Naive thymus-derived CD4-positive, alpha-beta T cell (primary cell): ENCODE measurements around the gene HOTAIR. TPM values are rescaled to one million over a fixed set of nuclear protein-coding genes. Genes with fewer than 3 reads are reported as not detected.
A peak's percentile ranks its signal among the peaks of the same experiment; 100 is the strongest.

Source experiments
- ATAC-seq: fragments of 150-1000 bp; cut with Tn5 transposase; 2 replicates; pipeline ENCODE4 v1.10.0; 2021; ENCODE audit warnings: mild to moderate bottlenecking, moderate library complexity
- CTCF ChIA-PET: fragments of 350-600 bp; sonication (Branson Sonifier 250); formaldehyde crosslinking; loops from one replicate; lab custom pipeline; 2021; ENCODE audit warnings: antibody characterized with exemption; lab: Charles Lee
- POLR2A ChIA-PET: fragments of 350-600 bp; sonication (Branson Sonifier 250); formaldehyde crosslinking; loops from one replicate; lab custom pipeline; 2021; ENCODE audit warnings: antibody characterized with exemption, inconsistent platforms; lab: Charles Lee
- DNase-seq, 9 donors: peaks; one replicate each; pipeline versions ENCODE4 v3.0.0 to v3.0.0-alpha.2; 2020 to 2022; ENCODE audit warnings: mixed read lengths in 1 of 9
- H3K27ac ChIP-seq: one replicate; pipeline ENCODE4 v1.7.0; 2013; ENCODE audit warnings: mild to moderate bottlenecking, low read depth, low read length, moderate library complexity
- H3K27me3 ChIP-seq, 2 donors: one replicate each; pipeline ENCODE4 v1.7.0; 2013; ENCODE audit warnings: low read length in 2 of 2, mild to moderate bottlenecking in 2 of 2, moderate library complexity in 2 of 2; ENCODE audit not compliant: control insufficient read depth in 2 of 2, insufficient read depth in 2 of 2
- H3K36me3 ChIP-seq, 3 experiments: 1 replicate in 2 of 3; 2 replicates in 1 of 3; pipeline ENCODE4 v1.7.0; 2013; ENCODE audit warnings: low read length in 3 of 3, mild to moderate bottlenecking in 3 of 3, moderate library complexity in 1 of 3; ENCODE audit not compliant: insufficient read depth in 3 of 3, control insufficient read depth in 2 of 3
- H3K4me1 ChIP-seq, 2 donors: one replicate each; pipeline ENCODE4 v1.7.0; 2013; ENCODE audit warnings: low read length in 2 of 2, mild to moderate bottlenecking in 2 of 2, moderate library complexity in 1 of 2; ENCODE audit not compliant: control insufficient read depth in 2 of 2, insufficient read depth in 2 of 2
- H3K4me3 ChIP-seq: 2 replicates; pipeline ENCODE4 v1.7.0; 2013; ENCODE audit warnings: mild to moderate bottlenecking, low read length
- H3K9me3 ChIP-seq, 3 experiments: 1 replicate in 2 of 3; 2 replicates in 1 of 3; pipeline ENCODE4 v1.7.0; 2013; ENCODE audit warnings: low read length in 3 of 3; ENCODE audit not compliant: control insufficient read depth in 2 of 3
- H3K27ac Mint-ChIP-seq, 9 donors: one replicate each; pipeline ENCODE4 v1.8.0; 2020 to 2022; ENCODE audit warnings: mixed read lengths in 9 of 9, mild to moderate bottlenecking in 8 of 9, moderate library complexity in 5 of 9, inconsistent platforms in 2 of 9
- H3K27me3 Mint-ChIP-seq, 5 donors: one replicate each; pipeline ENCODE4 v1.8.0; 2021 to 2022; ENCODE audit warnings: mixed read lengths in 5 of 5, mild to moderate bottlenecking in 1 of 5
- H3K36me3 Mint-ChIP-seq, 5 donors: one replicate each; pipeline ENCODE4 v1.8.0; 2020 to 2022; ENCODE audit warnings: mixed read lengths in 5 of 5, mild to moderate bottlenecking in 3 of 5, inconsistent platforms in 1 of 5
- H3K4me1 Mint-ChIP-seq, 7 donors: one replicate each; pipeline ENCODE4 v1.8.0; 2020 to 2022; ENCODE audit warnings: mixed read lengths in 7 of 7, mild to moderate bottlenecking in 3 of 7, inconsistent platforms in 1 of 7
- H3K4me3 Mint-ChIP-seq, 10 donors: one replicate each; pipeline ENCODE4 v1.8.0; 2020 to 2022; ENCODE audit warnings: mild to moderate bottlenecking in 10 of 10, mixed read lengths in 10 of 10, moderate library complexity in 6 of 10, inconsistent platforms in 2 of 10
- H3K9me3 Mint-ChIP-seq, 11 donors: one replicate each; pipeline ENCODE4 v1.8.0; 2020 to 2022; ENCODE audit warnings: mixed read lengths in 11 of 11, mild to moderate bottlenecking in 4 of 11, inconsistent platforms in 1 of 11, moderate library complexity in 1 of 11
- intact Hi-C, 2 donors: fragments of 100-400 bp; cut with micrococcal nuclease; formaldehyde crosslinking; loops; one replicate each; pipeline ENCODE4 v1.15.1; 2023
- polyA plus RNA-seq, 2 donors: library from polyadenylated mRNA; unstranded; fragments of 300-500 nt; fragmentation: Illumina TruSeq; gene quantifications; one replicate each; pipeline ENCODE4 v1.2.3, GENCODE V29; 2021
- total RNA-seq, 6 experiments: library from RNA in 5 of 6; stranded (reverse) in 5 of 6; gene quantifications; 1 replicate in 5 of 6; 2 replicates in 1 of 6; pipeline ENCODE4 v1.2.3 and lab custom pipeline; 2021 to 2026

Gene HOTAIR
- total and polyA plus RNA-seq, 7 experiments from 2014 or later, result not detected

GRCh38 chr12:53950789-53951576 is 23.8 kb downstream of the HOTAIR start:
- Histone ChIP-seq H3K36me3 (no peaks in the 10 kb centered on the region), H3K27ac (no peak overlapping the region), H3K27me3 (peaks cover 29 to 74% of the 10 kb centered on the region in 2 donors), H3K4me1 (peaks cover 0 to 15% of the 10 kb centered on the region in 2 donors), H3K4me3 (no peak overlapping the region), H3K9me3 (no peaks in the 10 kb centered on the region)
- ChIA-PET CTCF (no interaction called here), POLR2A (interaction anchor here (0.6 kb wide), 1 partner anchor 101 kb away, joined by 5 read pairs; no protein-coding TSS in a partner anchor)
- intact Hi-C loops, result loop anchor here in 1 of 2 donors (5.0 kb wide), 1 partner anchor 36 kb away; the partner anchor contains the start of gene HOXC10
- H3K27ac Mint-ChIP-seq, result peak overlapping the region in 4 of 9 donors; percentile 25 to 88 (median 77)
- peaks cover 5 to 47% (median 19%) of the 10 kb centered on the region in 7 donors for H3K4me1 Mint-ChIP-seq
- peaks cover 79 to 95% (median 89%) of the 10 kb centered on the region in 5 donors for H3K27me3 Mint-ChIP-seq
- H3K9me3 Mint-ChIP-seq, result peaks cover 0 to 20% (median 3%) of the 10 kb centered on the region in 11 donors
- peak overlapping the region in 6 of 10 donors; percentile 12 to 61 (median 44) for H3K4me3 Mint-ChIP-seq
- ATAC-seq, result no peak
- DNase-seq, result no peak
- peaks cover 0 to 4% (median 0%) of the 10 kb centered on the region in 5 donors for H3K36me3 Mint-ChIP-seq

DNA sequence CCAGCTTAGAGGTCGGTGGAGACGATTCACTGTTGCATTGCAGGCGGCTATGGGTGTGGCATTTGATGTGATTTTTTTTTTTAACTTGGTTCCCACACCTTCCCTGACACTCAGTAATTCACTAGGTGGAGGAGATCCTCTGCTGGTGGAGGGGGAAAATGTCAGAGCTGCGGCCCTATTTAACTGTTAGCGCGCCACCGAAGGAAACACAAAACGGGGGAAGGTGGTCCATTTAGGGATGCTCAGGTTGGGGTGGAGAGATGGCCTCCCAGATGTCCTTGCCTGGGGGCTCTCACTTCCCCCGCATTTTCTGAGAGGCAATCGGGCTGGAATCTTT is 24.3 kb downstream of the HOTAIR start:
- peaks cover 23 to 73% of the 10 kb centered on the region in 2 donors for H3K27me3 ChIP-seq
- intact Hi-C loops, result loop anchor here in 1 of 2 donors (5.0 kb wide), 1 partner anchor 37 kb away; the partner anchor contains the start of gene HOXC10
- peaks cover 0 to 17% (median 3%) of the 10 kb centered on the region in 11 donors for H3K9me3 Mint-ChIP-seq
- H3K27ac Mint-ChIP-seq, result peak overlapping the region in 1 of 9 donors; percentile 57
- H3K4me3 ChIP-seq, result no peak overlapping the region
- no peak overlapping the region for H3K27ac ChIP-seq
- no peak for DNase-seq
- peaks cover under 1 to 41% (median 15%) of the 10 kb centered on the region in 7 donors for H3K4me1 Mint-ChIP-seq
- peak overlapping the region in 2 of 10 donors; percentile 1 to 32 for H3K4me3 Mint-ChIP-seq
- ATAC-seq, result no peak
- no peaks in the 10 kb centered on the region for H3K36me3 ChIP-seq
- peaks cover 81 to 95% (median 89%) of the 10 kb centered on the region in 5 donors for H3K27me3 Mint-ChIP-seq
- CTCF ChIA-PET, result no interaction called here
- peaks cover 0 to 4% (median 0%) of the 10 kb centered on the region in 5 donors for H3K36me3 Mint-ChIP-seq
- no peaks in the 10 kb centered on the region for H3K9me3 ChIP-seq
- peaks cover 0 to 15% of the 10 kb centered on the region in 2 donors for H3K4me1 ChIP-seq
- POLR2A ChIA-PET, result interaction anchor here (0.6 kb wide), 1 partner anchor 101 kb away, joined by 5 read pairs; no protein-coding TSS in a partner anchor

- Histone ChIP-seq H3K27me3 (peaks cover 26 to 76% of the 10 kb centered on the region in 2 donors), H3K9me3 (no peaks in the 10 kb centered on the region), H3K27ac (no peak overlapping the region), H3K4me3 (no peak overlapping the region), H3K36me3 (no peaks in the 10 kb centered on the region), H3K4me1 (peaks cover 0 to 13% of the 10 kb centered on the region in 2 donors)
- H3K27ac Mint-ChIP-seq, result peak overlapping the region in 1 of 9 donors; percentile 57
- ATAC-seq (no peak), DNase-seq (no peak)
- ChIA-PET POLR2A (no interaction called here), CTCF (no interaction called here)
- peaks cover 0 to 4% (median 0%) of the 10 kb centered on the region in 5 donors for H3K36me3 Mint-ChIP-seq
- peak overlapping the region in 1 of 10 donors; percentile 32 for H3K4me3 Mint-ChIP-seq
- intact Hi-C loops, result loop anchor here in 1 of 2 donors (5.0 kb wide), 1 partner anchor 37 kb away; the partner anchor contains the start of gene HOXC10
- peaks cover 86 to 98% (median 95%) of the 10 kb centered on the region in 5 donors for H3K27me3 Mint-ChIP-seq
- peaks cover 0 to 40% (median 15%) of the 10 kb centered on the region in 7 donors for H3K4me1 Mint-ChIP-seq
- peaks cover 0 to 17% (median 3%) of the 10 kb centered on the region in 11 donors for H3K9me3 Mint-ChIP-seq
These were observed 24.9 kb downstream of the HOTAIR start for GRCh38 chr12:53949631-53950436.

DNA sequence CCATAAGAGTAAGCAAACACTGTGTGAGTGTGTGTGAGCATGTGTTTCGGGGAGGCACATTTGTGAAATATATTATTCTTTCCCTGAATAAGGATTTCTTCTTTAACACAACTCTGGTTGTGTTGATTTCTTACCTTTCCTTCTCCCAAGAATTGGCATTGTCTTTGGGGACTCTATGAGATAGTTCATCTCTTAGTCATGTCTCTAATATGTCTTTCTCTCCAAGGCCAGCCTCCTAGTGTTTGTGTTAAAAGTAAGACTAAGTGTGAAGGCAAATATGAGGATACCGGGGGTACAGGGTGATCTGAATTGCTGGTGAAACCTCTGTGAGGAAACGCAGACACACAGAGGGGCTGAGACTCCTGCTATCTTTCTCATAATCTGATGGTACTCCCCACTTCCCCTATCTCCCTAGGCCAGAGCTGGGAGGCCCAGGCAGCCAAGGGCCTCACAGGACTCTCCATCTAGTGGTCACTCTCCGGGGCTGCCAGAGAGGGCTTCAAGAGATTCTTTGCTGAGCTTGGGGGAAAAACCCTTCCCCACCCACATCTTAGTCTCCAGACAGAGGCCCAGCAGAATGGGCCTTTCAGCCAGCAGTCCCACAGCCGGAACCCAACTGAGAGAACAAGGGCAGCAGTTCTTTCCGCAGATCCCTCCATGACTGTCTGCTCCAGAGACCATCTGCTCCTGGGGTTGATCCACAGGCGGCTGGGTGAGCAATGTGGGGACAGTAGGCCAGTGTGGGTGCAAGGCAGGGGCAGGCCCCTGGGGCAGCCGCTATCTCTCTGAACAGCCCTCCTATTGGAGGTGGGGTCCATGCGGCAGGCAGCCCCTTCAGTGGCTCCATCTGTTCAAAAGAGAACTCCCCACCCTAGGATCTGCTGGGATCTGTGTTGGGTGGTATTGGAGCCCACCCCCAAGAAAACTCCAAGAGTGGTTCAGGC is 25.8 kb downstream of the HOTAIR start:
- no peaks in the 10 kb centered on the region for H3K36me3 ChIP-seq
- ChIA-PET CTCF (no interaction called here), POLR2A (no interaction called here)
- no peaks in the 10 kb centered on the region for H3K9me3 ChIP-seq
- peaks cover 0 to 4% (median 0%) of the 10 kb centered on the region in 5 donors for H3K36me3 Mint-ChIP-seq
- intact Hi-C loops, result no loop called here
- no peak overlapping the region for H3K4me3 Mint-ChIP-seq
- H3K27ac ChIP-seq, result no peak overlapping the region
- H3K4me3 ChIP-seq, result no peak overlapping the region
- no peak overlapping the region for H3K27ac Mint-ChIP-seq
- H3K9me3 Mint-ChIP-seq, result peaks cover 0 to 11% (median 5%) of the 10 kb centered on the region in 11 donors
- H3K27me3 ChIP-seq, result peaks cover 23 to 75% of the 10 kb centered on the region in 2 donors
- peaks cover 0 to 9% of the 10 kb centered on the region in 2 donors for H3K4me1 ChIP-seq
- peaks cover 0 to 33% (median 12%) of the 10 kb centered on the region in 7 donors for H3K4me1 Mint-ChIP-seq
- DNase-seq, result no peak
- ATAC-seq, result no peak
- H3K27me3 Mint-ChIP-seq, result peaks cover 90 to 98% (median 95%) of the 10 kb centered on the region in 5 donors

DNA sequence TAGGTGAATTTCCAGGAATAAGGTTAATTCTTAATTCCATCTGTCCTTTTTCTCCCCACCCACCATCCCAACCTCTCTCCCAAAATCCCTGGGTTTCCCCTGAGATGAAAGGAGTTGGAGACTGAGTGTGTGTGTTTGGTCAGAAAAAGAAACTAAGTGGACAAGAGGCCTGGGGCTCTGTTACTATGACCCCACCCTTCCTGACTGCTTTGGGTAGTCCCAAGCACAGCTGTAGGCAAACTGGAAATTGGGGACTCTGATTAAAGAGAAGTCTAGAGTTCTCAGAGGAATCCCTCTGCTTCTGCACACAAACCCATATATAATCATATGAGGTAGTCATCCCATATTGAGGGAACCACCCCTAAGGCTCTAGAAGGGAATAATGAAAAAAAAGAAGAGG is 27.0 kb downstream of the HOTAIR start:
- ATAC-seq, result no peak
- no peak overlapping the region for H3K4me3 ChIP-seq
- Mint-ChIP-seq H3K4me1 (peaks cover 0 to 24% (median 6%) of the 10 kb centered on the region in 7 donors), H3K9me3 (peaks cover 0 to 7% (median 0%) of the 10 kb centered on the region in 11 donors), H3K27ac (no peak overlapping the region), H3K4me3 (no peak overlapping the region), H3K36me3 (no peaks in the 10 kb centered on the region), H3K27me3 (peaks cover 91 to 98% (median 96%) of the 10 kb centered on the region in 5 donors)
- POLR2A ChIA-PET, result no interaction called here
- peaks cover 14 to 73% of the 10 kb centered on the region in 2 donors for H3K27me3 ChIP-seq
- intact Hi-C loops, result no loop called here
- CTCF ChIA-PET, result no interaction called here
- H3K36me3 ChIP-seq, result no peaks in the 10 kb centered on the region
- H3K9me3 ChIP-seq, result no peaks in the 10 kb centered on the region
- no peak for DNase-seq
- no peak overlapping the region for H3K27ac ChIP-seq
- peaks cover 0 to 9% of the 10 kb centered on the region in 2 donors for H3K4me1 ChIP-seq
